Astrocyte of the spinal cord (primary cell): ENCODE measurements around the gene C12orf43.

ENCODE experiments used
- DNase-seq: peaks from one replicate; pipeline ENCODE4 v3.0.0; 2011; ENCODE audit warnings: low read depth, low spot score
- H3K4me3 ChIP-seq: 2 replicates; pipeline ENCODE4 v1.5.1; 2011; ENCODE audit warnings: low read depth, mild to moderate bottlenecking, low read length, moderate library complexity
- CTCF ChIP-seq: IDR thresholded peaks from 2 replicates; pipeline ENCODE4 v1.5.1; 2012; ENCODE audit warnings: low read depth, mild to moderate bottlenecking, low read length, inconsistent platforms
- in situ Hi-C: cut with HindIII; loops from 2 replicates; pipeline ENCODE4 v1.10.0; 2017; ENCODE audit warnings: low sequenced_read_pairs

Gene C12orf43

GRCh38 chr12:120999191-121000120 lies 16.8 kb downstream of the C12orf43 start:
- in situ Hi-C loops: no loop called here
- no peak for TF ChIP-seq CTCF
- DNase-seq: no peak
- H3K4me3 ChIP-seq: no peak overlapping the region

GRCh38 chr12:120998435-120998834 lies 17.9 kb downstream of the C12orf43 start:
- no peak for DNase-seq
- in situ Hi-C loops: no loop called here
- no peak for TF ChIP-seq CTCF
- H3K4me3 ChIP-seq: no peak overlapping the region

- TF ChIP-seq CTCF: no peak
- no peak overlapping the region for H3K4me3 ChIP-seq
- DNase-seq: no peak
- in situ Hi-C loops: no loop called here
These were observed 18.8 kb downstream of the C12orf43 start for GRCh38 chr12:120997448-120997847.

- DNase-seq: no peak
- TF ChIP-seq CTCF: no peak
- H3K4me3 ChIP-seq: no peak overlapping the region
- in situ Hi-C loops: no loop called here
These were observed 20.0 kb downstream of the C12orf43 start for GRCh38 chr12:120996133-120996746.

- no peak for TF ChIP-seq CTCF
- in situ Hi-C loops: no loop called here
- DNase-seq: no peak
- H3K4me3 ChIP-seq: no peak overlapping the region
These were observed 21.5 kb downstream of the C12orf43 start for GRCh38 chr12:120994589-120995337.

GRCh38 chr12:120994059-120994458 lies 22.2 kb downstream of the C12orf43 start:
- no peak for TF ChIP-seq CTCF
- in situ Hi-C loops: no loop called here
- no peak overlapping the region for H3K4me3 ChIP-seq
- DNase-seq: no peak
